OCI-LY1 (cell line): ENCODE results near the gene DXO.

Source experiments
- EZH2 ChIP-seq: fragments of 200-600 bp; sonication (generic), shearing (Covaris generic); IDR thresholded peaks from 2 replicates; pipeline ENCODE4 v1.8.0; 2017; ENCODE audit warnings: borderline replicate concordance, mixed run types, mild to moderate bottlenecking, antibody characterized with exemption, low read length, moderate library complexity, mixed read lengths
- TF ChIP-seq, protein P1 (sequence below): fragments of 200-600 bp; sonication (generic), shearing (Covaris generic); IDR thresholded peaks from 2 replicates; pipeline ENCODE4 v1.5.1; 2017; ENCODE audit warnings: mild to moderate bottlenecking, antibody characterized with exemption, low read length, moderate library complexity, mixed read lengths

DNA sequence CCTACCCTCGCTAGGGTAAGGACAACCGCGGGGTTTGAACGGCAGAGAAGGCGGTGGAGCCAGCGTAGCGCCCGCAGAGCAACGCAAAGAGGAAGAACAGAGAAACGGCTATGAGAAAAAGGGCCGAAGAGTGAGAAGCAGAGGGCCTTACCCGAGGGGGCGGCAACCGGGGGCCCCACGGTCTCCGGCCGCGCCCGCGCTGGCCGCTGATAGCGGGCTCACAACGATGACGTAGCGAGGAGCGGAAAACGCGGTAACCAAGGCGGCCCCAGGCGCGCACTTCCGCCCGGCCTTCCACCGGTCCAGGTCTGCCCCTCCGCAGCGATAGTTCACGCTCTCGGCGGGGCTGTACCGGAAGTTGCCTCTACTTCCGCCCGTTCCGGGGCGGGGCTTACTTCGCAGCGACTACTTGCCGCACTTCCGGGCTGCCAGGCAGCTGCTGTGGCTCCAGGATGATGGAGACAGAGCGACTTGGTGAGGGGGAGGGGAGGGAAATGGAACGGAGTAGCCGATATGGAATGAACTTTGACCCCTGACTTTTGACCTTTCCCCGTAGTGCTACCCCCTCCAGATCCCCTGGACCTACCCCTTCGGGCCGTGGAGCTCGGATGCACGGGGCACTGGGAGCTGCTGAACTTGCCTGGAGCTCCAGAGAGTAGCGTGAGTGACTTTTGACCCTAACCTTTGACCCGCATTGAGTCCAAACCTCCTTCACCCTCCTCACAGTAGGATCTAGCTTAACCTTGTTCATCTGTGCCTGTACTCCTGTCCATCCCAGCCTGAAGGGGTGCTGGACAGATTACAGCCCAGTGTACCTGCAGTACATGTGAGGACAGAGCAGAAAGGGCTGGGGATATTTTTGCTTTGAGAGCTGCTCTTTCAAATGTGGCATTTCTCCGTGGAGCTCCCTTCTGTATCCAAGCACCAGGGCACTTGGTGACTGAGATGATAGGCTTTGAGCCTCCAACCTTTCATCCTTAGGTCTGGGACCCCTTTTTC is 12.9 kb downstream of the DXO start, which contains the start of the genes NELFE and SKIC2:
- TF ChIP-seq, protein P1, sequence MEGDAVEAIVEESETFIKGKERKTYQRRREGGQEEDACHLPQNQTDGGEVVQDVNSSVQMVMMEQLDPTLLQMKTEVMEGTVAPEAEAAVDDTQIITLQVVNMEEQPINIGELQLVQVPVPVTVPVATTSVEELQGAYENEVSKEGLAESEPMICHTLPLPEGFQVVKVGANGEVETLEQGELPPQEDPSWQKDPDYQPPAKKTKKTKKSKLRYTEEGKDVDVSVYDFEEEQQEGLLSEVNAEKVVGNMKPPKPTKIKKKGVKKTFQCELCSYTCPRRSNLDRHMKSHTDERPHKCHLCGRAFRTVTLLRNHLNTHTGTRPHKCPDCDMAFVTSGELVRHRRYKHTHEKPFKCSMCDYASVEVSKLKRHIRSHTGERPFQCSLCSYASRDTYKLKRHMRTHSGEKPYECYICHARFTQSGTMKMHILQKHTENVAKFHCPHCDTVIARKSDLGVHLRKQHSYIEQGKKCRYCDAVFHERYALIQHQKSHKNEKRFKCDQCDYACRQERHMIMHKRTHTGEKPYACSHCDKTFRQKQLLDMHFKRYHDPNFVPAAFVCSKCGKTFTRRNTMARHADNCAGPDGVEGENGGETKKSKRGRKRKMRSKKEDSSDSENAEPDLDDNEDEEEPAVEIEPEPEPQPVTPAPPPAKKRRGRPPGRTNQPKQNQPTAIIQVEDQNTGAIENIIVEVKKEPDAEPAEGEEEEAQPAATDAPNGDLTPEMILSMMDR = no peak
- TF ChIP-seq EZH2 = no peak
